Fibroblast of skin of right quadriceps (primary cell): Measurements from ENCODE around the gene DNMBP.
A peak's percentile ranks its signal among the peaks of the same experiment; 100 is the strongest.
"Not testable (repeated sequence)": the region's sequence is repeated elsewhere in the genome, so short reads cannot be mapped to it uniquely, and the experiment has no call there.

ENCODE experiments used
- DNase-seq: peaks from one replicate; pipeline ENCODE4 v3.0.0-alpha.2; 2013

DNMBP gene

GRCh38 chr10:99984211-99985034, 25.3 kb downstream of the DNMBP start:
- peak; percentile 59 for DNase-seq

- DNase-seq: peak; percentile 80
These were observed 26.3 kb downstream of the DNMBP start for GRCh38 chr10:99983280-99983988.

- no peak for DNase-seq
These were observed 27.0 kb downstream of the DNMBP start for GRCh38 chr10:99982728-99983127.

GRCh38 chr10:99981581-99982199, 28.1 kb downstream of the DNMBP start:
- DNase-seq: no peak

- DNase-seq: no peak
These were observed 30.6 kb downstream of the DNMBP start for GRCh38 chr10:99979066-99979685.

- no peak for DNase-seq
These were observed 31.8 kb downstream of the DNMBP start for GRCh38 chr10:99977916-99978315.

- peak; percentile 95 for DNase-seq
These were observed 32.7 kb downstream of the DNMBP start for GRCh38 chr10:99976886-99977665.

GRCh38 chr10:99975942-99976809, 33.6 kb downstream of the DNMBP start:
- peak; percentile 78 for DNase-seq

GRCh38 chr10:99975106-99975829, 34.5 kb downstream of the DNMBP start:
- DNase-seq: no peak

GRCh38 chr10:99973190-99973589, 36.6 kb downstream of the DNMBP start:
- no peak for DNase-seq

- DNase-seq: no peak
These were observed 41.8 kb downstream of the DNMBP start for GRCh38 chr10:99967961-99968360.

GRCh38 chr10:99966306-99966705, 43.4 kb downstream of the DNMBP start:
- DNase-seq: peak; percentile 68

GRCh38 chr10:99965700-99966099, 44.0 kb downstream of the DNMBP start:
- DNase-seq: no peak

- peak; percentile 23 for DNase-seq
These were observed 45.0 kb downstream of the DNMBP start for GRCh38 chr10:99964791-99965190.

- not testable (repeated sequence) for DNase-seq
These were observed 46.1 kb downstream of the DNMBP start for GRCh38 chr10:99963467-99964165.

GRCh38 chr10:99958806-99959205, 50.9 kb downstream of the DNMBP start:
- DNase-seq: no peak

- peak; percentile 28 for DNase-seq
These were observed 51.4 kb downstream of the DNMBP start for GRCh38 chr10:99958302-99958701.

- not testable (repeated sequence) for DNase-seq
These were observed 56.2 kb downstream of the DNMBP start for GRCh38 chr10:99953510-99953909.

GRCh38 chr10:99952799-99953198, 56.9 kb downstream of the DNMBP start:
- DNase-seq: no peak

GRCh38 chr10:99946051-99946450, 63.7 kb downstream of the DNMBP start:
- DNase-seq: not testable (repeated sequence)
